Stimulated activated CD4-positive, alpha-beta T cell treated with anti-CD3 and anti-CD28 coated beads, Interleukin-4, amount 100 ng/mL, for 24 hours (primary cell): Measurements from ENCODE around the gene TRAFD1.
"Not testable (repeated sequence)": the region's sequence is repeated elsewhere in the genome, so short reads cannot be mapped to it uniquely, and the experiment has no call there.

Source experiments
- DNase-seq: peaks from one replicate; pipeline ENCODE4 v3.0.0-alpha.2; 2020

The TRAFD1 gene

GRCh38 chr12:112125250-112125999 lies at the start of gene TRAFD1:
Gene TRAFD1 (plus strand): TSS chr12:112125560. CDS start chr12:112130523, 4,963 bp downstream.
- peak; percentile 98 for DNase-seq

- no peak for DNase-seq
Measured at GRCh38 chr12:112087055-112087850, 38.1 kb upstream of the TRAFD1 start.

GRCh38 chr12:112087851-112088250 lies 37.5 kb upstream of the TRAFD1 start:
- no peak for DNase-seq

- no peak for DNase-seq
Measured at GRCh38 chr12:112091563-112091962, 33.8 kb upstream of the TRAFD1 start.

- DNase-seq: no peak
Measured at GRCh38 chr12:112096070-112096469, 29.3 kb upstream of the TRAFD1 start.

GRCh38 chr12:112096667-112097066 lies 28.7 kb upstream of the TRAFD1 start:
- DNase-seq: peak; percentile 56

- no peak for DNase-seq
Measured at GRCh38 chr12:112097641-112098040, 27.7 kb upstream of the TRAFD1 start.

GRCh38 chr12:112100500-112100899 lies 24.9 kb upstream of the TRAFD1 start:
- DNase-seq: not testable (repeated sequence)

- DNase-seq: no peak
Measured at GRCh38 chr12:112102127-112102526, 23.2 kb upstream of the TRAFD1 start.

GRCh38 chr12:112102746-112103145 lies 22.6 kb upstream of the TRAFD1 start:
- DNase-seq: not testable (repeated sequence)

GRCh38 chr12:112103758-112104503 lies 21.4 kb upstream of the TRAFD1 start:
- DNase-seq: no peak

GRCh38 chr12:112105891-112106290 lies 19.5 kb upstream of the TRAFD1 start:
- DNase-seq: no peak

GRCh38 chr12:112107306-112108201 lies 17.8 kb upstream of the TRAFD1 start:
- peak; percentile 32 for DNase-seq

GRCh38 chr12:112108202-112109079 lies 16.9 kb upstream of the TRAFD1 start, which contains the start of gene NAA25:
Gene NAA25 (minus strand): TSS chr12:112108783. CDS start chr12:112108773, 10 bp downstream.
- peak; percentile 90 for DNase-seq

GRCh38 chr12:112110787-112111662 lies 14.3 kb upstream of the TRAFD1 start:
- not testable (repeated sequence) for DNase-seq

GRCh38 chr12:112111931-112112330 lies 13.4 kb upstream of the TRAFD1 start:
- no peak for DNase-seq

- DNase-seq: no peak
Measured at GRCh38 chr12:112112409-112113133, 12.8 kb upstream of the TRAFD1 start.

- DNase-seq: no peak
Measured at GRCh38 chr12:112115259-112116045, 9.9 kb upstream of the TRAFD1 start.
